Left ventricle myocardium inferior (tissue), 1 donor: ENCODE measurements around the gene LMF1. TPM values are rescaled to one million over a fixed set of nuclear protein-coding genes. Genes with fewer than 3 reads are reported as not detected.
A peak's percentile ranks its signal among the peaks of the same experiment; 100 is the strongest.

ENCODE experiments used
- DNase-seq: peaks from one replicate; pipeline ENCODE4 v3.0.0-alpha.2; 2020
- H3K27ac ChIP-seq: fragments of 200-600 bp; replicated peaks from 2 replicates; pipeline ENCODE4 v1.8.0; 2021
- H3K27me3 ChIP-seq: fragments of 200-600 bp; 2 replicates; pipeline ENCODE4 v1.8.0; 2021; ENCODE audit warnings: low read depth
- H3K36me3 ChIP-seq: fragments of 200-600 bp; 2 replicates; pipeline ENCODE4 v1.8.0; 2021
- H3K4me1 ChIP-seq: fragments of 200-600 bp; 2 replicates; pipeline ENCODE4 v1.8.0; 2021
- H3K4me3 ChIP-seq: fragments of 200-600 bp; 2 replicates; pipeline ENCODE4 v1.8.0; 2021; ENCODE audit warnings: mild to moderate bottlenecking, moderate library complexity
- H3K9me3 ChIP-seq: fragments of 200-600 bp; replicated peaks from 2 replicates; pipeline ENCODE4 v1.8.0; 2021
- intact Hi-C: fragments of 100-400 bp; cut with micrococcal nuclease; formaldehyde crosslinking; loops from one replicate; pipeline ENCODE4 v1.11.0; 2022
- total RNA-seq: library from RNA; stranded (reverse); fragmentation: NEBNext Ultra II Directional; extraction: Animal tissue kit (Norgen Biotek cat#: 25700); gene quantifications from one replicate; pipeline ENCODE4 v1.2.1, GENCODE V29; 2021
- TF ChIP-seq, protein P1 (sequence below): fragments of 200-600 bp; IDR thresholded peaks from 2 replicates; pipeline ENCODE4 v1.8.0; 2021; ENCODE audit warnings: antibody characterized with exemption, mild to moderate bottlenecking, borderline replicate concordance
- donor health status: DM: no; HTN: yes; CAD: no; lungs with severe emphysema.

The LMF1 gene
- total RNA-seq, 1 donor from 2014 or later = 6.6 TPM

DNA sequence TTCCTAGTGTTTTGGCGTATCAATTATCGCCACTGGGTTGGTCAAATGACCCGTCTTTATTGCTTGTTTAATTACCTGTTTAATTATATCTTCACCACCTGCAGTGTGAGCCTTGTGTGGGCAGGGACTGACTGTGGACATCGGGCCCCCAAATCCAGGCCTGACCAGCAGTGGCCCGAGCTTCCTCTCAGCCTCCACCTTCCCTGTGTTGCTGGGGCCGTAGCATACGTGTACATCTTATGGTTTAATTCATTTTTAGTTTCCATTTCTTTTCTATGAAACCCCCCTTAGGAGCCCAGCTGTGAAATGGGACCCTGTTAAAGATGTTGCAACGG is 1.2 kb upstream of the LMF1 start:
- H3K36me3 ChIP-seq = peaks cover 19% of the 10 kb centered on the region
- peaks cover 3% of the 10 kb centered on the region for H3K9me3 ChIP-seq
- no peak overlapping the region for H3K27ac ChIP-seq
- DNase-seq = no peak
- H3K27me3 ChIP-seq = no peaks in the 10 kb centered on the region
- TF ChIP-seq, protein P1, sequence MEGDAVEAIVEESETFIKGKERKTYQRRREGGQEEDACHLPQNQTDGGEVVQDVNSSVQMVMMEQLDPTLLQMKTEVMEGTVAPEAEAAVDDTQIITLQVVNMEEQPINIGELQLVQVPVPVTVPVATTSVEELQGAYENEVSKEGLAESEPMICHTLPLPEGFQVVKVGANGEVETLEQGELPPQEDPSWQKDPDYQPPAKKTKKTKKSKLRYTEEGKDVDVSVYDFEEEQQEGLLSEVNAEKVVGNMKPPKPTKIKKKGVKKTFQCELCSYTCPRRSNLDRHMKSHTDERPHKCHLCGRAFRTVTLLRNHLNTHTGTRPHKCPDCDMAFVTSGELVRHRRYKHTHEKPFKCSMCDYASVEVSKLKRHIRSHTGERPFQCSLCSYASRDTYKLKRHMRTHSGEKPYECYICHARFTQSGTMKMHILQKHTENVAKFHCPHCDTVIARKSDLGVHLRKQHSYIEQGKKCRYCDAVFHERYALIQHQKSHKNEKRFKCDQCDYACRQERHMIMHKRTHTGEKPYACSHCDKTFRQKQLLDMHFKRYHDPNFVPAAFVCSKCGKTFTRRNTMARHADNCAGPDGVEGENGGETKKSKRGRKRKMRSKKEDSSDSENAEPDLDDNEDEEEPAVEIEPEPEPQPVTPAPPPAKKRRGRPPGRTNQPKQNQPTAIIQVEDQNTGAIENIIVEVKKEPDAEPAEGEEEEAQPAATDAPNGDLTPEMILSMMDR = no peak
- H3K4me1 ChIP-seq = peaks cover 39% of the 10 kb centered on the region
- intact Hi-C loops = no loop called here
- no peak overlapping the region for H3K4me3 ChIP-seq

DNA sequence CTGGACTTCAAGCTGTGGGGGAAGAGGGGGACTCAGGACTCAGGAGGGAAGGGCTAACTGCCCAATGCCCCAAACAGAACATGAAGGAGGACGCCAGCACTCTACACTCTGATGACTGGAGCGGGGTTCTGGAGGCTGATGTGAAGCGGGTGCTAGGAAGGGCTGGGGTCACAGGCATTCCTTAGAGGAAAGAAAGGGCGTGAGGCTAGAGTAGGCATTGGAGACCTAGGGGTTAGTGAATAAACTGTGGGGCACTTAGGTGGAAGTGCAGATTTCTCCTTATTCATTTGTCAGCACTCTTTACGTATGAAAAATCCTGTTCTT is 760 bp upstream of the LMF1 start:
- Histone ChIP-seq H3K27ac (no peak overlapping the region), H3K27me3 (no peaks in the 10 kb centered on the region), H3K9me3 (peaks cover 3% of the 10 kb centered on the region), H3K4me1 (peaks cover 39% of the 10 kb centered on the region), H3K4me3 (peak overlapping the region; percentile 85), H3K36me3 (peaks cover 22% of the 10 kb centered on the region)
- TF ChIP-seq, protein P1 = no peak
- DNase-seq = no peak
- intact Hi-C loops = no loop called here

DNA sequence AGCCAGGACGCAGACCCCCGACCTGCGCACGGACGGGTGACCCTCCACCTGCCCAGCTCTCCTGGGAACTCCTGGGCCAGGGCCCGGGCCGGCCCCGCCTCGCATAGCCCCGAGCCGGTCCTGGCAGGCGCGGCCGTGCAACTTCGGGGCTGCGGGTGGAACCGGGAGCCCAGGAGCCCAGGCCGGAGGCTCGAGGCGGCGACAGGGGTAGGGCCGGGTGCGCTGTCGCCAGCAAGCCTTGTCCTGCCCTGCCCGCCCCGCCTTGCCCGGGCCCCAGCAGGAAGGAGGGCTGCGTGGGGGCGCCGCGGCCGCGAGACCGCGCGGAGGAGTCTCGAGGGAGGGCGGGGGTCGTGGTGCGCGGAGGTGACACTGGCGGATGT is 408 bp downstream of the LMF1 start:
- Histone ChIP-seq H3K4me3 (peak overlapping the region; percentile 85), H3K9me3 (peaks cover 3% of the 10 kb centered on the region), H3K36me3 (peaks cover 34% of the 10 kb centered on the region), H3K4me1 (peaks cover 39% of the 10 kb centered on the region), H3K27ac (peak overlapping the region; percentile 82), H3K27me3 (no peaks in the 10 kb centered on the region)
- TF ChIP-seq, protein P1 = no peak
- no peak for DNase-seq
- intact Hi-C loops = no loop called here

DNA sequence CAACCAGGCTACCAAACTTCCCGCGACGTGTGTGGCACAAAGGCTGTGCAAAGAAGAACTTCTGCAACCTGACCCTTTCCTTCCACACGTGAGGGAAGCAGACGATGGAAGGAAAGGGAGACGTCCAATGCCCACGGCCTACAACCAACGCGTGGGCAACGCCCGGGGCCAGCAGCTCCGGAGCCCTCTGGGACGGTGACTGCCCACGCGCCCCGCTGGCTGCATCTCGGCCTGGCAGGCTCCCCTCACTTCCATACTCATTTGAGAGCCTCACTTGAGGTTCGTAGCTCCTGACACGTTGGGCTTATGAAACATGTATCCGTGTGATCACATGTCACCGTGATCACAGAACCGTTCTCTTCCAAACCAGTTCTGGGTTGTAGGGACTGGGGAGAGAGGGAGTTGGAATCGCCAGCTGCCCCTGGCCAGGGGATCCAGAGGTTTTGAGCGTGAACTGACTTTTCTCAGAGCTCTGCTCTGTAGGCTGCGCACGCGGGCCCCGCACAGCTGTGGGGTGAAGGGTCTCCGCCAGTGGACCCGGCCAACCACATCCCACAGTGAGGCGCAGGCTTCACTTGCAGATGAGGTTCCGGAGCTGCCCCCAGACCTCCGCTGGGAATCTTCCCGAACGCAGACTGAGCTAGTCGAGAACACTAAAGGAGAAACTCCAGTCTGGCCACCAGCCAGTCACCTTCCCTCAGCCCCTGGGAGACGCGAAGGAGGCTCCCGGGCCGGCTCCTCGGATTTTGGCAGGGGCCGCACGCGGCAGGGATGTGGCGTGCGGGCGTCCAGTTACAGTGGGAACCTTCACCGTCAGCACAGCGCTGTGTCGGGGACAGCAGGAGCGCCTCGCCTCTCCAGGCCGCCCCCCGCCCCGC is 1.0 kb downstream of the LMF1 start:
- intact Hi-C loops = no loop called here
- Histone ChIP-seq H3K4me3 (peak overlapping the region; percentile 85), H3K27me3 (no peaks in the 10 kb centered on the region), H3K4me1 (peaks cover 37% of the 10 kb centered on the region), H3K9me3 (peaks cover 3% of the 10 kb centered on the region), H3K36me3 (peaks cover 37% of the 10 kb centered on the region), H3K27ac (peak overlapping the region; percentile 82)
- peak; percentile 44 for DNase-seq
- TF ChIP-seq, protein P1 = no peak

DNA sequence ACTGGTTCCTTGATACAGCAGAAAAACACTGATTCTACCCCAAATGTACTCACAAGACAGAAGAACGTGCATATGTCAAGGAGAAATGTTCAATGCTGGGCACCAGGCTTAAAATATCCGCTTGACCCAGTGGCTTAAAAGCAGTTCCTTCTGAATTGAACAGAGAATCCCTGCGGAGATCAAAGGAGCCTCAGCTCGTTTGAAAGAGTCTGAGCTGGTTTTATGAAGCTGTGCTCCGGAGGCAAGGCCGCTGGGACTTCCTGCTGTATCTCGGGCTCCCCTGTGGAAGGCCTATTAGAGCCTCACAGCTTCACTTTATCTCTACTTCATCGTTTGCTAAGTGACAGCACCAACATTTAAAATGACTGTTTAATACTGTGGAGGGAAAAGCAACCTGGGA is 2.2 kb downstream of the LMF1 start:
- no peak for DNase-seq
- H3K36me3 ChIP-seq = peaks cover 37% of the 10 kb centered on the region
- intact Hi-C loops = no loop called here
- H3K27me3 ChIP-seq = no peaks in the 10 kb centered on the region
- TF ChIP-seq, protein P1 = no peak
- H3K27ac ChIP-seq = no peak overlapping the region
- H3K4me1 ChIP-seq = peaks cover 34% of the 10 kb centered on the region
- peaks cover 3% of the 10 kb centered on the region for H3K9me3 ChIP-seq
- H3K4me3 ChIP-seq = no peak overlapping the region
